Measurements from ENCODE around the gene MRPS27.
A peak's percentile ranks its signal among the peaks of the same experiment; 100 is the strongest.

DNA sequence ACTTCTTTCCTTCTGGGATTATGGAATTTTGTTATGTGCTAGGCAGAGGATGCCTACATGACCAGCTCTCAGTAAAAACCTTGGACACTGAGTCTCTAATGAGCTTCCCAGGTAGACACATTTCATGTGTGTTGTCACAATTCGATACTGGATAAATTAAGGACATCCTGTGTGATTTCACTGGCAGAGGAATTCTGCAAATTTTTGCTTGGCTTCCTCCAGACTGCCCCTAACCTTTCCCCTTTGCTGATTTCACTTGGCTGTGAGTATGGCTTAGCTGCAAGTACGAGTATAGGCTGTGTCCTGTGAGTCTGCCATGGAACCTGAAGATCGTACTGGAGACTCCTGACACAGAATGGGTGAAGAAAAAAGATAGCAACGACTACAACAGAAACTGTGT is 47.6 kb downstream of the MRPS27 start:
- TF ChIP-seq, protein P1, sequence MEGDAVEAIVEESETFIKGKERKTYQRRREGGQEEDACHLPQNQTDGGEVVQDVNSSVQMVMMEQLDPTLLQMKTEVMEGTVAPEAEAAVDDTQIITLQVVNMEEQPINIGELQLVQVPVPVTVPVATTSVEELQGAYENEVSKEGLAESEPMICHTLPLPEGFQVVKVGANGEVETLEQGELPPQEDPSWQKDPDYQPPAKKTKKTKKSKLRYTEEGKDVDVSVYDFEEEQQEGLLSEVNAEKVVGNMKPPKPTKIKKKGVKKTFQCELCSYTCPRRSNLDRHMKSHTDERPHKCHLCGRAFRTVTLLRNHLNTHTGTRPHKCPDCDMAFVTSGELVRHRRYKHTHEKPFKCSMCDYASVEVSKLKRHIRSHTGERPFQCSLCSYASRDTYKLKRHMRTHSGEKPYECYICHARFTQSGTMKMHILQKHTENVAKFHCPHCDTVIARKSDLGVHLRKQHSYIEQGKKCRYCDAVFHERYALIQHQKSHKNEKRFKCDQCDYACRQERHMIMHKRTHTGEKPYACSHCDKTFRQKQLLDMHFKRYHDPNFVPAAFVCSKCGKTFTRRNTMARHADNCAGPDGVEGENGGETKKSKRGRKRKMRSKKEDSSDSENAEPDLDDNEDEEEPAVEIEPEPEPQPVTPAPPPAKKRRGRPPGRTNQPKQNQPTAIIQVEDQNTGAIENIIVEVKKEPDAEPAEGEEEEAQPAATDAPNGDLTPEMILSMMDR (IDR thresholded peaks at IDR 0.05; ENCODE audit: low read depth, low read length, missing input control): no peak
- TF ChIP-seq SP1 (IDR thresholded peaks at IDR 0.05) (no peak), GABPA (IDR thresholded peaks at IDR 0.05 in 1 of 2, conservative IDR thresholded peaks at IDR 0.05 in 1 of 2) (no peak), JUND (IDR thresholded peaks at IDR 0.05) (no peak), TAF1 (conservative IDR thresholded peaks at IDR 0.05) (no peak), NR2F2 (IDR thresholded peaks at IDR 0.05) (peak; percentile 63)
- TF ChIP-seq, protein P2, sequence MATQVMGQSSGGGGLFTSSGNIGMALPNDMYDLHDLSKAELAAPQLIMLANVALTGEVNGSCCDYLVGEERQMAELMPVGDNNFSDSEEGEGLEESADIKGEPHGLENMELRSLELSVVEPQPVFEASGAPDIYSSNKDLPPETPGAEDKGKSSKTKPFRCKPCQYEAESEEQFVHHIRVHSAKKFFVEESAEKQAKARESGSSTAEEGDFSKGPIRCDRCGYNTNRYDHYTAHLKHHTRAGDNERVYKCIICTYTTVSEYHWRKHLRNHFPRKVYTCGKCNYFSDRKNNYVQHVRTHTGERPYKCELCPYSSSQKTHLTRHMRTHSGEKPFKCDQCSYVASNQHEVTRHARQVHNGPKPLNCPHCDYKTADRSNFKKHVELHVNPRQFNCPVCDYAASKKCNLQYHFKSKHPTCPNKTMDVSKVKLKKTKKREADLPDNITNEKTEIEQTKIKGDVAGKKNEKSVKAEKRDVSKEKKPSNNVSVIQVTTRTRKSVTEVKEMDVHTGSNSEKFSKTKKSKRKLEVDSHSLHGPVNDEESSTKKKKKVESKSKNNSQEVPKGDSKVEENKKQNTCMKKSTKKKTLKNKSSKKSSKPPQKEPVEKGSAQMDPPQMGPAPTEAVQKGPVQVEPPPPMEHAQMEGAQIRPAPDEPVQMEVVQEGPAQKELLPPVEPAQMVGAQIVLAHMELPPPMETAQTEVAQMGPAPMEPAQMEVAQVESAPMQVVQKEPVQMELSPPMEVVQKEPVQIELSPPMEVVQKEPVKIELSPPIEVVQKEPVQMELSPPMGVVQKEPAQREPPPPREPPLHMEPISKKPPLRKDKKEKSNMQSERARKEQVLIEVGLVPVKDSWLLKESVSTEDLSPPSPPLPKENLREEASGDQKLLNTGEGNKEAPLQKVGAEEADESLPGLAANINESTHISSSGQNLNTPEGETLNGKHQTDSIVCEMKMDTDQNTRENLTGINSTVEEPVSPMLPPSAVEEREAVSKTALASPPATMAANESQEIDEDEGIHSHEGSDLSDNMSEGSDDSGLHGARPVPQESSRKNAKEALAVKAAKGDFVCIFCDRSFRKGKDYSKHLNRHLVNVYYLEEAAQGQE (IDR thresholded peaks at IDR 0.05): no peak

Measured in liver (tissue), 3 donors.